HL-60/S4 (cell line): ENCODE data around the gene CMTM7.

Experiments used
- in situ Hi-C: fragments of 300-500 bp; cut with MboI; formaldehyde crosslinking; loops from 2 replicates; pipeline ENCODE4 v1.14.3; 2022; ENCODE audit warnings: low sequenced_read_pairs

CMTM7 gene

DNA sequence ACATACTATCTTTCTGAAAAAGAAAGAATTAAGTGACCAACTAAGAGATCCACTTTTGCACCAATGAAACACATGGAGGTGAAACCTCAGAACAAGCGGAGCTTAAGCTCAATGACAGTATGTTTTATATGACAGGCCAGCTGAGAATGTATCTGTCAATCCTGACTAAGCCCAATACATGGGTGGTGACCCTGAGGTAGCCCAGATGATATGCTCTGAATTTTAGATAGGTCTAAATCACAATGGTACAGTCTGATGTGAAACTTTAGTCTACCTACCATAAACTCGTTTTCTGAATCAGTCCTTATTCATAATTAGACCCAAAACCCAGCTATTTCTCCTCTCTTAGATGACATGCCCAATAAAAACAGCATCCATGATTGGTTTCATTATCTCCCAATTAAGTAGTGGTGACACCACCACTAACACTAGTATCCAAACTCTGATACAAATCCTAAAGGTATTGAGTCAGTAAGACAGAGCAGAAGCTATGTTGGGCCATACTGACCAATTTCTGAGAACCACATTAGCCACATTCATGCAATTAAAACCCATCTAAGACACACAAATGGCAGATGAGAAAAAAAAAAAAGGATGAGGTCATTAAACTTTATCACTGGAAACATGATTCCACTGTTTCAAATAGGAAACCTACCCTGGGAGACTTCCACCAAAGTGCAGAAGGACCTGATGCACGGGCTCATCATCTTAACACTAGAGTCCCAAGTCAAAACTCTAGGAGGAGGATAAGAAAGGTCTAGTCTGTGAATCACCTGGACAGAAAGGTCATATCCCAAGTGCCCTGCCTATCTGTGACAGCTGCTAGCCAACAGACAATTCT lies 90.4 kb downstream of the CMTM7 start:
- in situ Hi-C loops: no loop called here

DNA sequence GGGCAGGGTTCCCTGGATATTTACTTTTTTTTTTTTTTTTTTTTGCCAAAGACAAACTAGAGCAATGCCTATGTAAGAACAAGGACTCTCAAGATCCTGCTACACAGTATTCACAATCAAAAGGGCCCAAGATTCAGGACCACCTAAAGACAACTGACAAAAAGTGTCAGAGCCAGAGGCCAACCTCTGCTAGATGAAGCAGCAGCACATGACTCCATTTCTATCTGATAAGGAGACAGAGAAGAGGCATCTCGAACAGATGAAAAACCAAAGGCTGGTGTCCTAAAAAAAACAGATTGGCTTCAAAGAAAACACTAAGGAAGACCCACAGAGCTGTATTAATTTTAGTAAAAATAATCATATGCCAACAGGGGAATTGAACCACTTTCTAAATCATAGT lies 91.0 kb downstream of the CMTM7 start:
- in situ Hi-C loops: no loop called here

DNA sequence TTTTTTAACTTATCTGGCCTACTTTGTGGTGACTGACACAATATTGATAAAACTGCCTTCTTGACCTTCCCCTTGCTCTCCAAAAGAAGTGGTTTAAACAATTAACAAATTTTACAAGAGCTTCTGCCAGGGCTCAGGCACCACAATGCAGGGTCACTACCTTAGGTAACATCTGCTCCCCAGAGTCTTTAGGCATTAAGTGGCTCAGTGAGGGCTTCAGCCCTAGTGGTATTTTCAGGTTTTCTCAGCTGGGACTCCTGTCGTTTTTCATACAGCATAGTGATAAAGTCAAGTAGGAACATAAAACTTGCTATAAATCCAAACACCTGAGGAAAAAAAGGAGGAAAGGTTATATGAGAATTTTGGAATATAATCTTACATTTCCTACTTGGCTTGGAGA lies 92.1 kb downstream of the CMTM7 start:
- in situ Hi-C loops: no loop called here

DNA sequence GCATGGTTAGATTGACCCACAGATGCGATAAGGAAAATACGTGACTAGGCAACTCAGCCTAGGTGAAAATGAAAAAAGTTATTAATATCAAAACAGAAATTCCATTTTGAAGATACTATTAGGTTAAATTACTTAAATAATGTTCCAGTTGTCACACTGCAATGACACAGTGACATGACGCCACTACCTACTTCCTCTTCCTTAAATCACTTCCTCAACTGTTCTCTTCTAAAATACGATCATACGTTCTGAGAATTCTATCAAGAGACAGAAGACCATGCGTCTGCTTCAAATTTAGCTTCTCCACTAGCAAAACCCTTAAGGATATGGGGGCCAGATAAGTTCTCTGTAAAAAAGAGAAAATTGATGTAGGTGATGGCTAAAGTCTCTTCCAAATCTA lies 92.8 kb downstream of the CMTM7 start:
- in situ Hi-C loops: no loop called here

DNA sequence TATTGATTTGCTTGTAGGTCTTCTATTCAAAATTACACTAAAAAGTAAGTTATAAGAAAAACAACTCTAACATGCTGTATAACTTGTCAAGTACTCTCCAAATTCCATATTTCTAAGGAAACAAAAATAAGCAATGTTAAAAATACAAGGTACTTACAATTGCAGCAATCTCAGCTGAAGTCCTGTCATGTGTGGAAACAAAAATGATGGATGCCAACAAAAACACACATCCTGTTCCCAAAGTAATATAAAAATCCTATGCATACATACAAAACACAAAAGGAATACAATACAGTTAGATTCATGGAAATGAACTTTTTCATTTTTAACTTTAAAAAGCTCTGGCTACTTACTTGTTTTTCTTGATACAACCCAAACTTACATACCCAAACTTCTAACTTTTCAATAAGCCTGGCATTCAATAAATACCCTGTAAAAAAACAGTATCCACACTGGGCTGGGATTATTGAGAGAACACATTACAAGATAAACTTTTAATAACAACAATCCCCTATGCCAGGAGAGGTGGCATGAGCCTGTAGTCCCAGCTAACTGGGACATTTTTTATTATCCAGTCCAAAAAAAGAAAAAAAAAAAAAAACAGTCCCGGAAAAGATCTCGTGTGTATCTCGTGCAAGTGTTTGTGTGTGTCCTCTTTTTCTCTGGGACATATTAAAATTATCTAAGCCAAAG lies 96.3 kb downstream of the CMTM7 start:
- in situ Hi-C loops: no loop called here

DNA sequence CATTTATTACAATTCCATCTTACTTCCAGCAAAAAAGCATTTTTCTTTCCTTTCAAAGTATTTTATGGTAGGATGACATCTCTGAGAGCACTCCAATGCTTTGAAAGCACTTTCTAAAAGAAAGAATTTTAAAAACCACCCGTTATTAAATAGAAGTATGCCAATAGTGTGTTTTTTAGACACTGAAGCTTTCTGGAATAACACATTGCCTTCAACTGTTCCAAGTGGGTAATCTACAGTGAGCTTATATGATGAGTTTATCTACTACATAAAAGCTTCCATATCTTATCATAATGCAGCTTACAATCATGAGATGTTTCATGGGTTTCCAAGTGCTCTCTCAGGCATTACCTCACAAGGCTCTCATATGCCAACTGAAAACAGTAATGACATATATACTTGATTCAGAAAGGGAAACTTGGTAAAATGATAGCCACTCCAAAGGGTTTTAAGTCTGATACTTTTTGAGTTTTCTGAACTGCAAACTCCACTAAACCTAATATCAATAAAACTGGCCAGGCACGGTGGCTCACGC lies 96.9 kb downstream of the CMTM7 start:
- in situ Hi-C loops: no loop called here

DNA sequence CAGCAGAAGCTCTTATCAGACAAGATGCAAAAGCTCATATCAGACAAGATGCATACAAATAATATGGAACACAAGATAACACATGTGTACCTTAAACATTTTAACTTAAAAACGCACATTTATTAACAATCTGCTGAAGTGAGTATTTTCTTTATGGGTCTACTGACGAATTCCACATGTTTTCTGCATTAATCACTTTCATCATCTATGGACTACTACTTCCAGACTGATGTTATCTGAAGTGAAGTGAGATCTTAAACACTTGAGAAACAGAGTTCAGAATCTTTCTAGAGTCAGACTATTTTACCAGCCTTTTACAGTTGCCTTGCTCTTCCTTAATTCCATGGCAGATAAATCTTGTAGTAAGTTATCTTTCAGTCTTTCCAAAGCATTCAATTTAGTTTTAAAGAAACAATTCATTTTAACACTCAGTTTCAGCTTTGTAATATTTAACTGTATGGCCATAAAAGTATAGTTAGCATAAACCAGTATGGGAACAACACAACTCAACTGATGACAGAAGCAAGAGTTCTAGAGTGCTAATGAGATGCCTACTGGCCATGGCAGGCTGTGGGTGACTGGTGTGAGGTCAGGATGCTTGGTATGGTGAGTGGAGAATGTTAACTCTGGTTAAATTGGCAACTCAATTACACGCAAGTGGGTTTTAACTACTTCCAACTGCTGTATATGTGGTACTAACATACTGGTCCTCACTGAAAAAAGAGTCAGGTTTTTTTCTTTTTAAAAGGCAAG lies 101.2 kb downstream of the CMTM7 start:
- in situ Hi-C loops: no loop called here

DNA sequence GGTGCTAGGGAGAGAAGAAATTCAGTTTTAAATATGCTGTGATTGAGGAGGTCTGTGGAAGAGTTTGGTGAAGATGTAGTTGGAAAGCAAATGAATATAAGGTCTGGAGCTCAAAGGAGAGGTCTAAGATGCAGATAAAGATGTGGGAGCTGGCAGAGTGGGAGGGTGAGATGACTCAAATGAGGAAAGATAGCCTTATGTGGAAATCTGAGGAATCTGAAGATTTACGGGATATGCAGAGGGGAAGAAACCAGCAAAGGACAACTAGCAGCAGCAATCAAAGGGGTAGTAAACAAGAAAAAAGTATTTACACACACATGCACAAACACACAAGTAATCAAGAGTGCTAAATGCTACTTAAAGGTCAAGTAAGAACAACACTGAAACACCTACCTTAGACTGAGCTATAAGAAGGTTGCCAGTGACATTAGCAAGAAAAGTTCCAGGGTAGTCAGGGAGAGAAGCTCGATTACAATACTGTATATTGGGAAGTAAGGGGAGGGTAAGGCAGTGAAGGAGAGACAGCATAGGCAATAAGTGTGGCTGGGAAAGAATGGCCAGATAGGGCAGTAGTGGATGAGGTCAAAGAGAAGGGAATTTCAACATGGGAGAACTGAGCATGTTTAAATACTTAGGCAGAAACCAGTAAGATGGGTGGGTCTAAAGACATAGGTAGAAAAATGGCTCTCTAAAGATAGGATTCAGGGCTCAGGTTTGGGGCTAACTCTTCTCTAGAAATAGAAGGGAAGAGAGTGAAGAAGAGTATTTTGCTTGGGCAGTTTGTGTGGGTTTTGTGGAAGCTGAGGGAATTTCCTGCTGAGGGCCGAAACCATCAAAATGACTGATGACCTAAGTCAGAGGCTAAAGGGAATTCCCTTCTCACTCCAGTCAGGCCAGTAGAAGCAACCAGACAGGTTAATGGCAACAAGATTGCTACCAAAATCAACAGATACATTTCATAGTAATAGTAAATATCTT lies 102.1 kb downstream of the CMTM7 start:
- in situ Hi-C loops: no loop called here

DNA sequence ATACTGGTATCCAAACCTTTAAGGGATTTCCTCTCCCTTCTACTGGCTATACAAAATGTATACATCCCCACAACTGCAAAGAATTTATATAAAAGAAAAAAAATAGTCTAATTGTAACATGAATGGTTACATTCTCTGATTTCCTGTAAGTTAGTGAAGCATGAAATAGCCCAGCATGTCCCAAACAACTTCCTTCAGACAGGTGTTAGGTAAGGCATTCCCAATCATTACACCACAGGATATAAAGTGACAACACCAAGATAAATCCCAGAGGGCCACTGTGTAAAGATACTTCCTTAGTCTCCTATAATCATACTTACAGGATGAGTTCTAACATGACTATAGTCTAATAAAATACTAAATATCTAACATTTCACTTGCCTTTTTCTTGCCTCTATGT lies 103.4 kb downstream of the CMTM7 start:
- in situ Hi-C loops: no loop called here

GRCh38 chr3:32495609-32496008 lies 104.0 kb downstream of the CMTM7 start:
- in situ Hi-C loops: no loop called here

DNA sequence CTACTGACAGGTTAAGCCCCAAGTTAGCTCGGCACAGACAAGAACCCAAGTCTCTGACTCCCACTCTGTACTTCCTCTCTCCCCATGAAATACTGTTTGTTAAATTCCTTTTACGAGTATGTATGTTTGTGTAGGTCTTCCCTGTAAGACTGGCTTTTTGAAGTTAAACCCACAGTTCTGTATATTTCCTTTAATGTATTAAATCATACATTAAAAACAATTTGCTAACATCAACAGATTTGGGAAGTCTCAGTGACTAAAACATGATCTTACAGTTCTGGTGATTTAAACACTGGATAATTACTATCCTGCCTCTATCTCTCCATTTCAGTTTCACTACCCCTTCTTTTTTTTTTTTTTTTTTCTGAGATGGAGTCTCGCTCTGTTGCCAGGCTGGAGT lies 106.6 kb downstream of the CMTM7 start:
- in situ Hi-C loops: no loop called here

GRCh38 chr3:32498992-32499391 lies 107.3 kb downstream of the CMTM7 start:
- in situ Hi-C loops: no loop called here

GRCh38 chr3:32499585-32499984 lies 107.9 kb downstream of the CMTM7 start:
- in situ Hi-C loops: no loop called here

DNA sequence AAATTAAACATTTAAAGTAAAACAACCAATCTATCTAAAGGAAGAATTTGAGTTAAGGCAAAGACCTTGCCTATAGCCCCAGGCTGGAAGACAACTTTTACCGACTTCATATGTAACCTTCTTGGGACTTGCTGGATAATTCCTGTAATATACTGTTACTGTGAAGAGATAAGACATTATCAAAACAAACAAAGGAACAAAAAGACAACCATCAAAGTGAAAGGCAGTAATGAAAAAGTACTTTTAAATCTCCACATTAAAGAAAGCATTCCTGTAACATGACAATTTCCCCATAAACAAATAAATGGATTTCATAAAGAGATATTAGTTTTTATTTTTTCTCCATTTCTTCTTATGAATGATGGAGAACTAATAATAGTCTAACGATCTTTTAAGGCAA lies 108.6 kb downstream of the CMTM7 start:
- in situ Hi-C loops: loop anchor here (10.0 to 25.0 kb wide), 2 partner anchors 165 to 437 kb away; no protein-coding TSS in a partner anchor

DNA sequence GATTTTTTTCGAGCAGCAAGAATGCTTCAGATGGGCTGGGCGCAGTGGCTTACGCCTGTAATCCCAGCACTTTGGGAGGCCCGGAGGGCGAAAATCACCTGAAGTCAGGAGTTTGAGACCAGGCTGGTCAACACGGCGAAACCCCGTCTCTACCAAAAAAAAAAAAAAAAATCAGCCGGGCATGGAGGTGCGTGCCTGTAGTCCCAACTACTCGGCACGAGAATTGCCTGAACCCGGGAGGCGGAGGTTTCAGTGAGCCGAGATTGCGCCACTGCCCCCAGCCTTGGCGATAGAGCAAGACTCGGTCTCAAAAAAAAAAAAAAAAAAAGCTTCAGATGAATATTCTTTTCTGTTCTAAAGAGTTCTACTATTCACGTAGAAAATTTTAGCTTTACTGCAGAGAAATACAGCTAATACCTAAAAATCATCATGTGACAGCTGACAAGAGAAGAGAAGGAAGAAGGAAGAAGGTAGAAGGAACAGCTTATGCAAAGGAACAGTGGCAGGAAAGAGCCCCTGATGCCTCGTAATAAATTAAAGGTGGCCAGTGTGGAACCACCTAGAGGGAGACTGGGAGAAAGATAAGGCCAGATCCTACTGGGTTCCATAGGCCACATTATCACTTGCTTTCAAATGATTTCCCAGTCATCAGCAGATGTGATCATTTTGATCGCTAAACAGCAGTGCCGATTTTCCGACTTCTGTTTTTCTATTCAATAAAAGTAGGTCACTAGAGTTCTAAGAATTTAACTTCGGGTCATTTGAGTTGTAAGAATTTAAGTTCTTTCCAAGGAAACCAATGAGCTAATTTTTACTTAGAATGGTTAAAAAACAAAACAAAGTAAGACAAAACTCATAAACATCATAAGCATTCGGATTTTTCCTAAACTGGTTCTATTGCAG lies 109.5 kb downstream of the CMTM7 start:
- in situ Hi-C loops: loop anchor here (10.0 to 25.0 kb wide), 2 partner anchors 164 to 436 kb away; no protein-coding TSS in a partner anchor

DNA sequence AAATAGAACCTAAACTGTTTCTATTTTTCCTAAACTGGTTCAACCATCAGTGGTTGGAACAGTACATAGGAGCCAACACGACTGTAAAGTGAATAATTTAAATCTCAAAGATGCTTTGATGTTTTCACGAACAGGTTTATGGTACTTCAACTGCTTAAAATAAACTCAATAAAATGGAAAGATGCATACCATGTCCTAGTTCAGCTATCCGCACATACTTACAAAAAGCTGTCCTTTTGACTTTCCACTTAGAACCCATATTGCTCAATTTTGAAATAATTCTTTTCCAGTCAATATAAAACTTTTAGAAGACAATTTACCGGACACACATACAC lies 110.1 kb downstream of the CMTM7 start:
- in situ Hi-C loops: loop anchor here (10.0 to 25.0 kb wide), 2 partner anchors 163 to 436 kb away; no protein-coding TSS in a partner anchor

- in situ Hi-C loops: loop anchor here (10.0 to 25.0 kb wide), 2 partner anchors 162 to 435 kb away; no protein-coding TSS in a partner anchor
These were observed 110.7 kb downstream of the CMTM7 start, which contains the start of gene CMTM6 for GRCh38 chr3:32502118-32502945. Gene CMTM6, minus strand, starts transcription at chr3:32502852. Its CDS starts 107 bp downstream, at chr3:32502745.

DNA sequence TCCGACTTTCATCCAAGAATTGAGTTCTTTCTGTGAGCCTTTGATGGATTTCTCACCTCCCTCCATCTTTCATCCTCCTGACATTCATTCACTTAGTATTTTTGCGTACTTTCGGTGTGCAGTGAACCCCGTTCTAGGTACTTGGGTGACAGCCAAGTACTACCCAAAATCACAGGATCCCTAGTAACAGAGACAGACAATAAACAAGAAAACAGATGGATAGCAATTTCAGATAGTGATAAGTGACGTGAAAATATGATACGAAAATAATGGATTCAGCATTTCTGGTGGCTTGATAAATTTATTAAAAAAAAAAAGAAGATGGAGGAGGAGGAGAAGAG lies 111.3 kb downstream of the CMTM7 start:
- in situ Hi-C loops: loop anchor here (10.0 to 25.0 kb wide), 2 partner anchors 162 to 434 kb away; no protein-coding TSS in a partner anchor
